GM12891 (cell line): ENCODE measurements around the gene CCM2.

Experiments used
- PAX5 ChIP-seq: IDR thresholded peaks from 2 replicates; pipeline ENCODE4 v1.6.1; 2011; ENCODE audit warnings: low read length, moderate library complexity, mild to moderate bottlenecking; ENCODE audit not compliant: insufficient read depth, severe bottlenecking
- POLR2A ChIP-seq: IDR thresholded peaks from 2 replicates; pipeline ENCODE4 v1.6.1; 2011; ENCODE audit warnings: low read depth, low read length, control low read depth
- POLR2AphosphoS5 ChIP-seq: IDR thresholded peaks from 2 replicates; pipeline ENCODE4 v1.6.1; 2011; ENCODE audit warnings: low read depth, low read length, control low read depth
- SPI1 ChIP-seq: IDR thresholded peaks from 2 replicates; pipeline ENCODE4 v1.6.1; 2011; ENCODE audit warnings: low read depth, low read length, control low read depth

- TF ChIP-seq POLR2A = no peak
- no peak for TF ChIP-seq PAX5
- TF ChIP-seq SPI1 = no peak
- TF ChIP-seq POLR2AphosphoS5 = no peak
Measured at GRCh38 chr7:44987457-44987856, 12.5 kb upstream of the CCM2 start.
